GM18526 (cell line): Measurements from ENCODE around the gene ZBTB7C.

ENCODE experiments used
- POLR2A ChIP-seq: IDR thresholded peaks from 3 replicates; pipeline ENCODE4 v1.6.1; 2011; ENCODE audit not compliant: insufficient read length; ENCODE audit errors: extremely low read depth

The ZBTB7C gene

DNA sequence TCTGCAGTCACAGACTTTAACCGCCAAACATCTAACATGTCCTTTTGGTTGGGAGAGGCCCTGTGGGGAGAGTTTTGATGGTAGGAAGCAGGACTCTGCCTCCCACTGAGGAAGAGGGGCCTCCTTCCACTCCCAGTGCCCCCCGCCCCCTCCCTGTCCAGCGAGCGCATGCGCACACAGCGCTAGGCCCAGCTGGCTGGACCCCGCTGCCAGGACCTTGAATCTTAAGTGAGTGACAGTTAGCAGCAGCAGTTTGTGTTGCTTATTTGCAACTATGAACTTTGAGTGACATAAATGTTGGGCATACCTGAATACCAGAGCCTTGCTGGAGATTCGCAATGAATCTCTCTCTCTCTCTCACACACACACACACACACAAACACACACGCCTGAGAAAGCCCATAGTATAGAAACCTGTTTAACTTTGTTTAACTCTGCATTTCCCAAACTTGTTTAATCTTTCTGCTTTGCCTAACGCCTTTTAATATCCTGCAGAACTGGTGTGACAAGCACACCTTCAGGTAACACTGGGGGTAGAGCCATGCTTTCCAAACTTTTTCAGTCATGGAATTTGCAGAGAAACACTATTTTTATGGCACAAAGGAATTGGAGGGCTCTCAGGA lies 344.1 kb downstream of the ZBTB7C start:
- no peak for TF ChIP-seq POLR2A

DNA sequence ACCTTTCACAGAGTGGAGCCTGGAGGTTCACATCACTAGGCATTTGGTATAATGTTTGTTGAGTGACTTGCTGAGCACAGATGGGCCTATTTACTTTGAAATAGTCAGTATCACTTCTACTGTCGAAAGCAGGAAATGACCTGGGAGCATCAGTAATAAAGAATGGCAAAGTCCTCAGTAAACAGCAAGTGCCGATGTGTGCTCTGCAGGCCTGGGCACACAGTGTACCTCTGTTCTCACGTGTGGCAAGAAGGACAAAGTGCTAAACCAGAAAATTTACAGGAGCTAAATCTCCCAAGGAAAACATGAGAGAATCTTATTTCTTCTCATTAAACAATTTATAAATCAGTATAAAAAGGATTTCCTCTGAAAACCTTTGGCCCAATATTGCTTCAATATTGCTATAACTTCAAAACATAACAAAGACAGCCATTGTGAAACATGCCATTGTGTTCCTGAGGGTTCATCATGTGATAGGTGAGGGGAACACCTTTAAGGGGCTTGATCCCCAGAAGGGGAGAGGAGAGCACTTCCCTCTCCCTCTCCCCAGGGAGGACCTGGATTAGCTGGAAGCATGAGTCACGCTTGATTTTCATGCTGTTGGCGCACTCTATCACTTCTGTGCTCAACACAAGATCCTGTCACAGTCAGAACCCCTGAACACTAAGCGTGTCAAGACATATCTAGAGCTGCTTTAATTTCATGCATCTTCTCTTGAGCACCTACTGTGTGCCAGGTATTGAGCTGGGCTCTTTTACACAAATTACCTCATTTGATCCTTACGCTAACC lies 347.2 kb downstream of the ZBTB7C start:
- no peak for TF ChIP-seq POLR2A

DNA sequence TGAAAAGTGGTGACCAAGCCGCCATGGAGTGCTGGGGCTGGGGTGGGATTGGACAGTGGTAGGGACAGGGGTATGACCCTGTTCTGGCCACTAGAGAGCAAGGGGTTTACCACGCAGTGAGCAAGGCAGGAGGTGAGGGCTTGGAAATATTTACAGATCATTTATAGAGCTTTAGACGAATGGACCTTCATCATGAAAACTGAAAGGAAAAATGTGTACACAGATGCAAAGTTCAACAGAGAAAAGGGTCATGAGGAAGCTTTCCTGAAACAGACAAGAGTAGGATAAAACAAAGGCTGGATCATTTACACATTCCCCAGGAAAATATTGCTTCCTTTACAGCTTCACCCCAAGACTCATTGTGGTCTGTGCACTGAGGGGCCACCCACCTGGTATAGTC lies 348.2 kb downstream of the ZBTB7C start:
- no peak for TF ChIP-seq POLR2A

GRCh38 chr18:48060346-48060745 lies 348.8 kb downstream of the ZBTB7C start:
- TF ChIP-seq POLR2A: no peak

DNA sequence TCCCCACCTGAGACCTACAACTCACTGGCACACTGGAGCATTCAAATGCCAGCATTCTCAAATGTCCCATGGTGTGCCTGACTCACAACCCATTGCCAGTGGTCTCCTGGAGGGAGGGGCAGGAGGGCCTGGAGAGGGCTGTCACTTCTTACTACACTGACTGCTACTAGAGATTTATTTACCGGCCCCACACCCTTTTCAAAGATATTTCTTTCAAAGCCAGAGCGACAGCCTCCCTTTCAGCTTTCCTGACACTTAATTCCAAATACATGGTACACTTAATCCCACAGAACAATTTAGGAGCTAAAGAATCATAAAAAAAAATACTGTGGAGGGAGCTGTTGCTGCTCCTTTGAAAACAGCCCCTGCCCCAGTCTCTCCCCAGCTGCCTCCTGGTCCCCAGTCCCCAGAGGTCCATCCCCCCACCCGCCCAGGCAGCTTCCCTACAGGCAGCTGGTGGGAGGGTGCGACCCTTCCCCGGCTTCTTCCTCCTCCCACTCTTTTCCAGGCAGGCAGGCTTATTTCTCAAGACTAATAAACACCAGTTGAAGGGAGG lies 349.6 kb downstream of the ZBTB7C start:
- no peak for TF ChIP-seq POLR2A

- no peak for TF ChIP-seq POLR2A
Measured at GRCh38 chr18:48058486-48058885, 350.7 kb downstream of the ZBTB7C start.

DNA sequence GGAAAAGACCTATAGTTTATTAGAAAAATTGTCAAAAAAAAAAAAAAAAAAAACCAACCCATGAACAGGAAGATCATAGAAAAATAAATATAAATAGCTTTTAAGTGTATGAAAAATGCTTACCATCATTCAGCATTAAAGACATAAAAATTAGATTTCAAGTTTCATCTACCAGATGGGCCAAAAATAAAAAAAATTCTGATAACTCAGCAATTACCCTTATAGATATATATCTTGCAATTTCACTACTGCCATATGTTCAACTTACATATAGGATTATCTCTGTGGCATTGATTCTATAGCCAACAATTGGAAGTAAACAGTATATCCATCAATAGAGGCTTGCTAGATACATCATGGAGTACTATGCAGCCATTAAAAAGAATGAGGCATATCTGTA lies 352.2 kb downstream of the ZBTB7C start:
- no peak for TF ChIP-seq POLR2A

GRCh38 chr18:48055351-48055750 lies 353.8 kb downstream of the ZBTB7C start:
- TF ChIP-seq POLR2A: no peak

DNA sequence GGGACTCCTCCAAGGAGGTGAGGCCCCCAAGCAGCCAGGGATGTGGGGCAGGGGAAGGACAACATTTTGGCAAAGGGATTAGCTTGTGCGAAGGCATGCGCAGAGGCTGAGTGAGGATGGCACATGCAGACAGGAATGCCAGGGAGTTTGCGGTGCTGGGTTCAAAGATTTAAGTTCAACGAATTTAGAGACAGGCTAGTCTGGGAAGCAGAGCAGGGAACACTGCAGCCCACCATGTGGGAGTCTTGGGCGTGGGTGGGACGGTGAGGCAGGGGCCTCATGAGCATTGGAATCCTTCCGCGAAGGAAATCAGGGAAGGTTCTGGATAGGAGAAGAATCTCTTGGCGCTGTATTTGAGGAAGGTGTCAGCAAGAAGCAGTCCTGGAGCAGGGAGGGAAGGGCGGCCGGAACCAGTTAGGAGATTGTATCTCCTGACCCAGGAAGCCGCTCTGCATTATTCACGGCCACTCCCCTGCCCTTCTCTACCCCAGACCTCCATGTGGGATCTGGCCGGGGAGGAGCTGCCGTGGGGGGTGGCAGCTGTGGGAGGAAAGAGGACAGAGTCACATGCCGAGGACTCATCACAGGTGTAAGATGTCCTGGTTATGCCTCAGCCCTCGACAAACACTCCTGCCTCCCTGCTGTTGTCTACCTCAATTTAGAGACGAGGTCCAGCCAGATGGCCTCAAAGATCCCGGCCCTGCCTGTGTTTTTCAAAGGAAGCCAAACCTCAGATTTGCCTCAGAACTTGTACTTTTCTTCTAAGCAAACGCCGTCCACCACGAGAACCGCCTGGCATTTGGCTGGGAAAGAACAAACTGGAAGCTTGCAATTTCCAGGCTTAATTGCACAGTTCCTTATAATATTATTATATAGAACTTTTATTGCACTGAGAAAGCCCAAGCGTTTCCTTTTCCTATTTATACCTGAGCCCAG lies 355.0 kb downstream of the ZBTB7C start:
- TF ChIP-seq POLR2A: no peak

GRCh38 chr18:48052842-48053241 lies 356.3 kb downstream of the ZBTB7C start:
- TF ChIP-seq POLR2A: no peak

GRCh38 chr18:48051945-48052840 lies 357.0 kb downstream of the ZBTB7C start:
- no peak for TF ChIP-seq POLR2A

GRCh38 chr18:48050176-48050575 lies 359.0 kb downstream of the ZBTB7C start:
- TF ChIP-seq POLR2A: no peak

DNA sequence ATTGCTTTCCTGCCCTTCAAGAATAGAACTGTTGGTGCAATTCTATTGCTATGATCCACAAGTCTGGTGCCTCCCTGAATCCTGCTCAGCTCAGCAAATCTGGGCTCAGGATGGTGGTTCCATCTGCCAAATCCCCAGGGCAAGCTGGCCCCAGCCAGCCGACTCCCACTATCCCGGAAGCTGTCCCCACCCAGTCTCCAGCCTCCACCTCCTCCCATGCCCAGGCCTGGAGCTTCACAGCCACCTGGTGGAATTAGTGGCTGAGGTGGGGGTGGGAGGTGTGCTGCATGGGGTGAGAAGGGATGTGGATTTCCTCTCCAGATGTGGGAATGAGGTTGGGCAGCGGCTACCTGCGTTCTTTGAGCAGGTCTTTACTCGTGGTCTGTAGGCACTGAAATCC lies 359.4 kb downstream of the ZBTB7C start:
- no peak for TF ChIP-seq POLR2A

- TF ChIP-seq POLR2A: no peak
Measured at GRCh38 chr18:48048251-48048650, 360.9 kb downstream of the ZBTB7C start.
